HG02610 (cell line): ENCODE results near the gene FLT1.

Experiments used
- ATAC-seq: cut with Tn5 transposase; IDR thresholded peaks from one replicate; pipeline ENCODE4 v1.9.1; 2021; ENCODE audit warnings: mild to moderate bottlenecking, moderate library complexity; ENCODE audit not compliant: unreplicated experiment

FLT1 gene

DNA sequence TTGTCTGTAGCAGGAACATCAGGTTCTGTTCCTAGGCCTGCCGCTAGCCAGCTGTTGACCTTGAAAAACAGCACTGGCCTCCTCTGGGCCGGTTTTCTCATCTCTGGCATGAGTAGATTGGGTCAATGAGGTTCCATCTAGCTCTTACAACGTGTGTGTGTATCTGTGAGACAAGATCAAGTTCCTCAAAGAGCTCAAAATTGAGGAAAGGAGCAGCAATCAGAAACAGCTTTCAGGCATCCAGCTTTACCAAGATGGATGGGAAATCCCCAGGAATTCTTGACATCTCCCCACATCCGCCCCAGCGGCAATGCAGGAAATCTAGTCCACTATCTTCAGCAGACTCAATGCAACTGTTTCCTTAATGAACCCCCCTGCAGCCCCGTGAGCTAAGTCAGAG, 4.9 kb downstream of the FLT1 start:
- ATAC-seq = no peak

DNA sequence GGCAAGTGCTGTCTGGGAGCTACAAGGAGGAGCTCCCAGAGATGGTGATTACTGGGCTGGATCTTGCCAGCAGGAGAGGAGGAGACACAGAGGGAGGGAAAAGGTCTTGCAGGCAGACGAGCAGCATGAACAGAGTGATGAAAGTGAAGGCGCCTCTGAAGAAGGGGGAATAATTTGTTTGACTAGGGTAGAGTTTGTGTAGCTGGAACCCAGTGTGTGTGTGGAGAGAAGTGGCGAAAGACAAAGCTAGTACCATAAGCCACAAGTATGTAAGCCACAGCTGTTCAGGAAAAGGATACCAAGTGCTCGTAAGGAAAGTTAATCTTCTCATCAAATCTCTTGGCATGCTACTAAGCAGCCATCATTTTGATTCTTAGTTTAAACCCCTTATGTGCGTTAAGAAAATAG, 5.4 kb downstream of the FLT1 start:
- no peak for ATAC-seq

- ATAC-seq = no peak
Observed at GRCh38 chr13:28488376-28489005, 6.4 kb downstream of the FLT1 start.

DNA sequence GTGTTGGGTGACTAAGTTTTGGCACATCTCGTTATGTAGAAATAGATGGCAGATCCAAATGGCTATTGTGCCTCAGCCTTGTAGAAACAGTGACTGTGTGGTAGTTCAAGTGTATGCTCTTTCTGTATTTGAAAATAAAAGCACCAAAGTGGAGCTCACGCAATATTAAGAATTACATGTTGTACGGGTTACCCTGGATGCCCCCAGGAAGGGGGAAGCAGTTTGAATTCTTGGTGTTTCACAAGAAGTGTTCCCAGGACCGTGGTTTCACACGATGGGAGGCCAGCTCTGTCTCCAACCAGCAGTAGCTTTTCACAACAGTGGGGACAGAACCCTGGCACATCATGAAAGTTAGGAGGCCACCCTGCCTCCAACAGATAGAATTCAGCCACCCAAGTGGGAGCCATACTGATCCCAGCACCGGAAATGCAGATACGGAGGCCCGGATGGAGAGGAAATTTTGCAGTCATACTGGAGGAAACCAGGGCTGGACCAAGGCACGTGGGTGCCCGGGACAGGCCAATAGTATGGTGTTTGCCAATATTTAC, 8.9 kb downstream of the FLT1 start:
- no peak for ATAC-seq

GRCh38 chr13:28485551-28485950, 9.4 kb downstream of the FLT1 start:
- no peak for ATAC-seq

DNA sequence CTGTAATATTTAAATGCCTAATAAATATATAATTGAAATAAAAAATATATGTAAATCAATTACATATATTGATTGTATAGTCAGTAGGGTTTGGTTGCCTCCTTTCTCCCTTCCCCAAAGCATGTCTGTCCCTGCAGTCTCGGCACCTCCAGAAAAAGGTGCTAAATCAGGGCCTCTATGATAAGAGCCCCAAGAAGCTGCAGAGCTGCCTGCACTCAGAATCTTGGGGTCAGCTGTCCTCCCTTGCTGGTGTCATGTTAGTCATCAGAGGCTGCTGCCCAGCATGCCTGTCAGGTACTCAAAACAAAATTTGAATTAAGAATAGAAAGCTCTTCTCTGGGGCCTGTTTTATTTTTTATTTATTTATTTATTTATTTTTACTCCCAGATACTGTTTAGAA, 9.8 kb downstream of the FLT1 start:
- ATAC-seq = no peak

- no peak for ATAC-seq
Observed at GRCh38 chr13:28483313-28483931, 11.5 kb downstream of the FLT1 start.

DNA sequence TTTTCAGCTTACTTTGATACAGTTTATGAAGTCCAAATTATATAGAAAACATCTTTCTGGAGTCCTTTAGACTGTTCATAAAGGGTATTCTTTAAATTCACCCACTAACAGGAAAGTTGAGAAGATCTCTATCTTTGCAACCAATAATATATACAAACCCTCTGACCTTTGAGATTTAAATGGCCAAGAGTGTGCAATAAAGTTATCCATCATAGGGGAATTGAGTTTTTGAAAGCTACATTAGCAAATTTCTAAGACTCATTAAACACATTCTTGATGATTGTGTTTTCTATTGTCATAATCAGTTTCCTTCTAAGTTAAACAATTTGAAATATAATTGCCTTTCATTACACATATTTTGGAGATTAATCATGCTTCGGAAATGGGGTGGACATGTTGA, 15.9 kb downstream of the FLT1 start:
- ATAC-seq = no peak

DNA sequence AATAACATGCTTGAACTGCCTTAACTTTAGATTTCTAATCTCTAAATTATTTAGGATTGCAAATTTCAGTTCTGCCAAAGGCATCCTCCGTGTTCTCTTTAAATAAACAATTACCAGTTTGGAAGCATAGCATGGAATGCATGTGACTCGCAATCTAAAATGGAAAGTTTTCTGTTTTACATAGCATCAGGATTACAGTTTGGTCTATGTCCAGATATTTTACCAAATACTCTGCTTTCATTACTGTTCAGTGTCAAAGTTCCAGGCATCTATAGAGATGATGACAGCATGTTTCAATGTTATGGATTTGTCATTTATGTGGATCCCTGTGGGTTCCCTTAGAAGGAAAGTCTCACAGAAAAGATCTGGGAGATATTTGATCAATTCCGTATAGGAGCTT, 16.8 kb downstream of the FLT1 start:
- ATAC-seq = no peak

DNA sequence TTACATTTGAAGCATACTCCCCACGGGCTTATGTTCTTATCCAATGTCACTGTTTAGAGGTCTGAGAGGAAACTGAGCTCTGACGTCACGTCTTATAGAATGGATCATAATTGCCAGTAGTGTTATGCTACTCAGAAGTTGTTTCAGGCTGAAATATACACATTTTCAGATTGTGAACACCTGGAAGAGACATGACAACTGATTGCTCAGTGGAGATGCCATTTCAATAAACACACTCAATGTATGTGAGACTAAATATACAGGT, 17.3 kb downstream of the FLT1 start:
- no peak for ATAC-seq

GRCh38 chr13:28476919-28477708, 17.8 kb downstream of the FLT1 start:
- no peak for ATAC-seq

DNA sequence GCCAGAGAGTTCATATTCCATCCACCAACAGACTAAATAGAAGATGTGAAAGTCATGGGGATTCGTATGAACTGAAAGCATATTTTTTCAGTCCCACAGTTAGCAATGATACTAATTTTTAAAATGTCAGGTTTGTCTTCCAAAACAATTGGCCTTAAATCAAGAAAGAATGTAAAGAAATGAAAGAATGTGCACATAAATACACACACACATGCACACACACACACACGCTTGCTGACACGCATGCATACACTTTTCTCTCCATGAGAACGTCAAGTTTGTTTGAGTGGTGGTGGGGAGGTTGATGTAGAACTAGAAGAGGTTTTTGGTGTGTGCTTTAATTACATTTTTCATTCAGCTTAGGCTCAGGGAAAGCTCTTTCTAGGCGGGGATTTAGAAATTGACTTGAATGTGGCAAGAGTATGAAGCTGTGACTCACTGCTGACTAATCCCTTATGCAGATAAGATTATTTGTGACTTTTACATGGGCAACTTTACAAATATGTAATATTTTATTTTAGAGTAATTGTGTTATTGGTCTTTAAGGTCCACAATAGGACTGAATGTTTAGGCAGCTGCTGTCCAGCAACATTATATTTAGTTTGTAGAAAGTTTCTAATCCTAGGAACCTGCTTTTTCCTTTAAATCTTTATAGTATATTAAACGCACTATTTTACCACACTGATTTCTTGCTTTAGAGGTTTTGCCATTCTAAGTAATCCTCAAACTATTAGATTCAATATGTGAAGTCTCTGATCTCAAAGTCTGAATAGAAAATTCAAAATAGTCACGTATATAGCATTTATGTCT, 18.8 kb downstream of the FLT1 start:
- ATAC-seq = no peak

- ATAC-seq = no peak
Observed at GRCh38 chr13:28474491-28475134, 20.3 kb downstream of the FLT1 start.

GRCh38 chr13:28473044-28473443, 21.9 kb downstream of the FLT1 start:
- ATAC-seq = no peak

GRCh38 chr13:28471421-28471820, 23.5 kb downstream of the FLT1 start:
- ATAC-seq = no peak

DNA sequence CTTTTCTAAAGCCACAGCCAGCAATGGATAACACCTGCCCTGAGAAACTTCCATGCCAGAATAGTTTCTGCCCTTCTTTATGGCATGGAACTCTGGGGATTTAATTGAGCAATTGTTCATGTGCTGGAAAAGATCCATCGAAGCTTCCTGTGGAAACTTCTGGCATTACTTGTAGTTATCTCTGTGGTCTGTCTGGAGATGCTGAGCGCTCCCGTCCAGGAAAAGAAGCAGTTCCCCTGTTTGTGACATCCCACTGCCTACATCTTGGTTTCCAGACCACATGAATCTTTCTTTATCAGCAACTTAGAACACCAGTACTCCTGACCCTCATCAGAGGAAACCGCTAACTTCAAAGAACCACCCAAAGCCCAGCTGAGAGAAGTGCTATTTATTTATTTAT, 24.6 kb downstream of the FLT1 start:
- no peak for ATAC-seq

DNA sequence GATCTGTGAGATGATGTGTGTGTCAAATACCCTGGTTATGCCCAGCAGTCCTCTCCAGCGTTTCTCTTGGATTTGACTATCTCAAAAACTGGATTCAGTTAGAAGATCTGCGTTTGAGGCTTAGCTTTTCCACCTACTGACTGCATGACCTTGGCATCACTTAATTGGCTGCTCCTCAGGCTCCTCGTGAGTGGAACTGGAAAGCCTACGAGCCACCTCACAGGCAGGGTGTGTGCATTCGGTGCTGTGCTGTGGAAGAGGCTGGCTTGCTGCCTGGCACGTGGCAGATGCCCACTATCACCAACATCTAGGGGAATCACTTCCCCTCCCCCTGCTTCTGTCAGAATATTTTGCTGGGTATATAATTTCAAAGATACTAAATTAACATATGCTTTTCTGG, 25.6 kb downstream of the FLT1 start:
- no peak for ATAC-seq

- peak; percentile 57 for ATAC-seq
Observed at GRCh38 chr13:28468023-28468915, 26.7 kb downstream of the FLT1 start.

DNA sequence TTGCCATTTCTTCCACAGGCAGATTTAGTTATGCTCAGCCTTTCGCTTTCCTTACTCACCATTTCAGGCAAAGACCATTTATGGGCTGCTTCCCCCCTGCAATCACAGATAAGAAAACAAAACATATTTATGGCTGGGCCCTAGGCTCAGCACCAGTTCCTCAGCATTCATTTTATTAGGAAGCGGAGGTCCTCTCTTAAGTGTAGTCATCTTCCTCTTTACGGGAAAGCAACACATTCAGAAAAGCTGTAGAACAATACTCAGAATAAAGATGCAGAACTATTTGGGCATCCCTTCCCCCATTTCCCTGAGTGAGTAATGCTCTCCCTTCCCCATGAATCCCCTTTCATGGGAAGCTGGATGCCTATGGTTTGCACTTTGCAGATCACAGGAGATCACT, 27.9 kb downstream of the FLT1 start:
- ATAC-seq = no peak

DNA sequence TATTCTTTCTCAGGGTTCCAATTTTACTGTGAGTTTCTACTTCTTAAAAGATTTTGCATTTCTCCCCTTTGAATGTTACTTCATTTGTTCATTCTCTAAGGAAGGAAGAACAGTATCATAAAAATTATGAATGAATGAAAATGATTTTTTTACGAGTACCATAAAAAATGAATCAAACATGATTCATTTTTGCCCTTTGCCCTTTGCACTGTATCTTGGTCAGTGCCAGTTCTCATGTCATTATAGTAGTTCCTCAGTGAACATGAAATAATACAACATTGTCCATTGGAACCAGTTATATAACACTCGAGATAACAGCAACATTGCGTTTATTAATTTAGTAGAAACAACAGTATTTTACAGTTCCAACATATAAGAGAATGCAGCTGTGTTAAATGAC, 28.8 kb downstream of the FLT1 start:
- no peak for ATAC-seq
